HG03342 (cell line): ENCODE results near the gene SIRT2.

Experiments
- ATAC-seq: cut with Tn5 transposase; IDR thresholded peaks from one replicate; pipeline ENCODE4 v1.9.1; 2021; ENCODE audit warnings: mild to moderate bottlenecking, moderate library complexity; ENCODE audit not compliant: unreplicated experiment

SIRT2 gene

GRCh38 chr19:38920602-38921419 is 21.4 kb upstream of the SIRT2 start:
- ATAC-seq: no peak

GRCh38 chr19:38919837-38920601 is 20.6 kb upstream of the SIRT2 start:
- no peak for ATAC-seq

- ATAC-seq: no peak
Observed at GRCh38 chr19:38918526-38918925, 19.1 kb upstream of the SIRT2 start.

GRCh38 chr19:38917921-38918491 is 18.6 kb upstream of the SIRT2 start:
- no peak for ATAC-seq

- ATAC-seq: no peak
Observed at GRCh38 chr19:38917516-38917915, 18.1 kb upstream of the SIRT2 start.

- no peak for ATAC-seq
Observed at GRCh38 chr19:38915329-38916321, 16.2 kb upstream of the SIRT2 start.

- no peak for ATAC-seq
Observed at GRCh38 chr19:38913958-38914357, 14.5 kb upstream of the SIRT2 start.

- ATAC-seq: no peak
Observed at GRCh38 chr19:38912600-38913514, 13.4 kb upstream of the SIRT2 start.

GRCh38 chr19:38911388-38912001 is 12.1 kb upstream of the SIRT2 start:
- no peak for ATAC-seq

GRCh38 chr19:38910488-38910887 is 11.1 kb upstream of the SIRT2 start:
- ATAC-seq: no peak

GRCh38 chr19:38908911-38909310 is 9.5 kb upstream of the SIRT2 start:
- no peak for ATAC-seq

GRCh38 chr19:38907670-38908069 is 8.3 kb upstream of the SIRT2 start:
- no peak for ATAC-seq

GRCh38 chr19:38907227-38907626 is 7.8 kb upstream of the SIRT2 start:
- ATAC-seq: no peak

GRCh38 chr19:38905620-38906019 is 6.2 kb upstream of the SIRT2 start:
- ATAC-seq: no peak

- ATAC-seq: no peak
Observed at GRCh38 chr19:38904581-38905539, 5.4 kb upstream of the SIRT2 start.

GRCh38 chr19:38901683-38902082 is 2.3 kb upstream of the SIRT2 start:
- ATAC-seq: no peak

- no peak for ATAC-seq
Observed at GRCh38 chr19:38900743-38901190, 1.3 kb upstream of the SIRT2 start.

- ATAC-seq: no peak
Observed at GRCh38 chr19:38900202-38900629, 798 bp upstream of the SIRT2 start.
